Subcutaneous adipose tissue (tissue), 4 donors: ENCODE data around the gene DLGAP4. TPM values are rescaled to one million over a fixed set of nuclear protein-coding genes. Genes with fewer than 3 reads are reported as not detected.

Experiments
- CTCF ChIP-seq: fragments of 450-650 bp; IDR thresholded peaks from one replicate; pipeline ENCODE4 v1.5.1; 2016; ENCODE audit warnings: low read depth, mild to moderate bottlenecking, control low read depth, antibody characterized with exemption, moderate library complexity
- total RNA-seq, 4 donors: library from RNA; depleted of rRNA; stranded (reverse); fragments of >200 nt; gene quantifications; one replicate each; pipeline ENCODE4 v1.1.0, GENCODE V29; 2016

The DLGAP4 gene
- total RNA-seq, 4 donors from 2014 or later, result 25.8 to 47.4 (median 38.9) TPM

DNA sequence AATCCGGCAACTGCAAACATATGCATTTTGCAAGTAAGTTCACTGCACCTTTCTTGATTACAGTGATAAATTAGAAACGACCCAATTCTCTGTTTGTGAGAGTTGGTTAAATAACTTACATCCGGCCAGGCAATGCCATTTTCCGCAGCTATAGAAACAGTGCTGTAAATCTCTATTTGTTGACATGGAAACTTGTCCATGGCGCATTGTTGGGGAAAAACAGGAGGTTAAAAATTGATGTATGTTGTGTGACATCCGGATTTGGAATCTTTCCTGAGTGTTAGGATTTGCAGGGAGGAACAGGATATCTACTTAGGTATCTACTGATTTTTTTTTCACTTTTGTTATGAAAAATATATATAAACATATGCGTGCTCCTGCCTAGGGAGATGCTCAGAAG lies 66.5 kb downstream of the DLGAP4 start:
- no peak for TF ChIP-seq CTCF

DNA sequence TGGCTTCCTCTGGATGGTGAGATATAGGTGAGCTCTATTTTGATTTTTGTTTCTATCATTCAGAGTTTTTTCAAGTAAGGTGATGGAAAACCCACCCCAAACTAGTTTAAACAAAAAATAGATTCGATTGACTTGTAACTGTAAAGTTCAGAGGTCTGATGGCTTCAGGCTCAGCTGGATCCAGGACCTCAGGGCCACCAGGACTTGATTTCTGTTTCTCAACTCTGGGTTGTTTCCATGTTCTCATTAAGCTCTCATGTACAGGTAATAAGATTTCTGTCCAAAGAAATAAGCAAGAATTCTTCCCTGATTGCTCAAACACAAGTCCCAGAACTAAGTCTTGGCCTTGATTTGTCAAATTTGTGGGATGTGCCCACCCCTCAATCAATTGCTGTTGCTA lies 67.0 kb downstream of the DLGAP4 start:
- TF ChIP-seq CTCF, result no peak

DNA sequence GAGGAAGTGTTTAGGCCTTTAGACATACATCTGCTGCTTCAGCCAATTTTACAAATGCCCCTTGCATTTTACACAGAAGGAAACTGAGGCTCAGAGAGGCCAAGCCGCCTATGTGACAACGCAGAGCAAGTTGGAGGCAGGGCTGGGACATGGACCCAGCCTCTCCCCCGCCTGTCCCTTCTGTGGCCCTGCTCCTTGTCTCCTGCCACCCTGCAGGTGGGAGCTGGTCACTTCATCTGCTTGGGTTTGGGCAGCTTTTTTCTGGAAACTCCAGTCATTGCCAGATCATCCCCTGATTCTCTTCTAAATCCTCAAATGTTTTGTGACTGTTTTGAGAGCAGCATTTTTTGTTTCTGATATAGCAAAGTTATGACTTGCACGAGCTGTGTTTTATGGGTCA lies 68.9 kb downstream of the DLGAP4 start:
- no peak for TF ChIP-seq CTCF

DNA sequence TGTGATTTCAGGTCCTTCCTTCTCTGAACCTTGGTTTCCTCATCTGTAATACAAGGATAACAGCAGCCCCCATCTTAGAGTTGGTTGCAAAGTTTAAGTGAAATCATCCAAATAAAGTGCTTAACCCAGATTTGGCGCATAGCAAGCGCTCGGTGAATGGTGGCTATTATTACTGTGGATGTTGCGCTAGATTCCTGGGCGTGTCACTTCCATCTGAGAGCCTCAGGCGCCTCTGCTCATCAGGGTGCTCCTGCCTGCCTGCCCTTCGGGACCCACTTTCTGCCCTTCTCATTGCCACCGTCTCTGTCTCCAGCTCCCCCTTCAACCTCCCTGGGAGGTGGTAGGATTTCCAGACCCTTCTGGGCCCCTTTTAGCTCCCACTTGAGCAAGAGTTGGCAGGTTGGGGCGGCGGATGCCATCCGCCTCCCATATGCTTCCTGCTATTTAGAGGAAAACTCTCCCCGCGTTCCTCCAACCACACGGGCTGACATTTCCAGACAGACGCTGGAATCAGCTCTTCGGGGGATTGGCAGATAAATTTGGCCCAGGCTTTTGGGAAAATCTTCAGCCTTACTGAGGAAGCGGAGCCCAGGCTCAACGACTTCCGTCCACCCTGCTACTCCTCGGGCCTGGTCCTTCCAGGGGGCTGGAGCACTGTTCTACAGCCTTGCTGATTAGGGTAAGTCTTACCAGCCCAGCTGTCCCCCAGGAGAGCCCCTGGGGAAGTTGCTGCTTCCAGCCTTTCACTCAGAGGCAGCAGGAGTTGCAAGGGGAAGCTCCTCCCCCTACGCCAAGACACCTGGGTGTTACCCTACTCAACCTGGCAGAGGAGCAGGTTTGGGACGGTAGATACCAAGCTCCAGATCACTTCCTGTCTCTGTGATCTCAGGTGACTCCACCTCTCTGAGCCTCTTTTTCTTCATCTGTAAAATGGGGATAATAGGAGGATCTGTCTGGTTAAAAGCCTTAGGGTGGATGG lies 71.5 kb downstream of the DLGAP4 start:
- no peak for TF ChIP-seq CTCF

DNA sequence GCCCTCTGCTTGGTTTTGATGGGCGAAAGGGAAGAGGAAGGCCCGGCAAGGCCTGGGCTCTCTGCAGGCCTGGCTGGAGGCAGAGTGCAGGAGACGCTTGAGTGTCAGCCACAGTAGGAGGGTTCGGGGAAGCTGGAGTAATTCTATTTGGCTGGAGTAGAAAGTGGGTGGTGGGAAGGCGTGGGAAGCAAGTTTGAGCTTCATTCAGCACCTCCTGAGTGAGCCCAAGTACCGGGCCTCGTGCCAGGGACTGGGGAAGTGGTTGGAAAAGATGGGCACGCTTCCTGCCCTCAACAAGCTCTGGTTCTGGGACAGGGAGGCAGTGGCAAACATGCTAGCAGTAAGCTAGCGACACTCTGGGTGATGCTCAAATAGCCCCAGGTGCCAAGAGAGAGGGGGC lies 72.5 kb downstream of the DLGAP4 start:
- no peak for TF ChIP-seq CTCF

DNA sequence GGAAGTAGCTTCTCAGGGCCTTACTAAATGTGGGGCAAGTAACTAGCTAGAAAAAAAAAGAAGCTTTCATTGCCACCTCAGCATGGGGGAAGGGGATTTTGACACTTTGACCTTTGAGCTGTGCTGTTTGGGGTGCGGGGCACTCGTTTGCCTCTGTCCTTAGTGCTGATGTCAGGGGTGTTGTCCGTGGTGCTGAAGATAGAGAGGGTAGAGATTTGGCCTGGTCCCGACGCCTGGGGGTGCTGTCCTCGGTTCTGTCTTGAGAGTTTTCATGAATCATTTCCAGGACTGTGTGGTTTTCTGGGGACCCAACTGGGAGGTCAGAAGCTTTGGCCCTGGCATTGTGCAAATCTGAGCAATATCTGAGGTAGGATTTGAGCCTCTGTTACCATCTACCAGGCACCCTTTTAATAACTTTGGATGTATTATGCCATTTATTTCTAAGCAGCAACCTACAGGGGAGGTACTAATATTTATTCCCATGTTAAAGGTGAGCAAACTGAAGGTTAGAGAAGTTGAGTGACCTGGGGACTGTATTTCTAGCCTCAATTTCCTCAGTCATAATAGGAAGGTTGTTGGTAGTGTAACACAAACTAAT lies 78.0 kb downstream of the DLGAP4 start:
- TF ChIP-seq CTCF, result no peak

DNA sequence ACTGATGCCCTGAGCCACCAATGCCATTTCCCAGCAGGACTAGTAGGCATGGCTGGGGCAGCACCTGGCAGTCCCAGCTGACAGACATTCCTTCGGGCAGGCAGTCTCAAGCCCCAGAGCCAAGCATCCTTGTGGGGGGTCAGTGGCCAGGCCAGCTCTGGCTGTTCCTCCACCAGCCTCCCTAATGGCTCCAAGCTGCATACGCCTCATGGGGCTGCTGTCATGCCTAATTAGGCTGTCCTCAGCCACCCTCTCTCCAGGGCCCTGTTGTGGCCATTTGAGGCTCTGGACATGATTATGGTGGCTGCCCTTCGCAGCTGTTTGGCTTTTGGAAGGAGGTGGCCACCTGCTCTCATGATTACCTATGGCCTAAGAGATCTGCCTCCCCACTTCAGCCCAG lies 79.4 kb downstream of the DLGAP4 start:
- no peak for TF ChIP-seq CTCF
